GM18508 (cell line): ENCODE data around the gene IRGM.
"Not testable (repeated sequence)": the region's sequence is repeated elsewhere in the genome, so short reads cannot be mapped to it uniquely, and the experiment has no call there.

Experiments used
- ATAC-seq: cut with Tn5 transposase; IDR thresholded peaks from one replicate; pipeline ENCODE4 v1.9.1; 2021; ENCODE audit warnings: moderate number of reproducible peaks; ENCODE audit not compliant: insufficient read depth, unreplicated experiment

The IRGM gene

GRCh38 chr5:150846308-150846653 lies at the start of gene IRGM:
Gene IRGM, plus strand, starts transcription at chr5:150846521. Its CDS starts 1,603 bp downstream, at chr5:150848124.
- not testable (repeated sequence) for ATAC-seq

- ATAC-seq: no peak
These were observed 48.9 kb upstream of the IRGM start for GRCh38 chr5:150797384-150797783.

GRCh38 chr5:150801117-150801927 lies 45.0 kb upstream of the IRGM start:
- ATAC-seq: peak; percentile 54

- ATAC-seq: no peak
These were observed 41.9 kb upstream of the IRGM start for GRCh38 chr5:150804388-150804787.

- ATAC-seq: no peak
These were observed 37.0 kb upstream of the IRGM start for GRCh38 chr5:150809363-150809762.

- no peak for ATAC-seq
These were observed 31.3 kb upstream of the IRGM start for GRCh38 chr5:150815010-150815409.

- ATAC-seq: no peak
These were observed 29.4 kb upstream of the IRGM start for GRCh38 chr5:150816946-150817345.

GRCh38 chr5:150829744-150830143 lies 16.6 kb upstream of the IRGM start:
- ATAC-seq: no peak

- not testable (repeated sequence) for ATAC-seq
These were observed 14.5 kb upstream of the IRGM start for GRCh38 chr5:150831821-150832220.

- no peak for ATAC-seq
These were observed 10.3 kb upstream of the IRGM start for GRCh38 chr5:150836064-150836463.

- ATAC-seq: no peak
These were observed 9.6 kb upstream of the IRGM start for GRCh38 chr5:150836703-150837102.

GRCh38 chr5:150845185-150845859 lies 999 bp upstream of the IRGM start:
- not testable (repeated sequence) for ATAC-seq

- ATAC-seq: peak; percentile 95
These were observed 473 bp downstream of the IRGM start for GRCh38 chr5:150846654-150847333.

- no peak for ATAC-seq
These were observed 994 bp downstream of the IRGM start for GRCh38 chr5:150847334-150847695.

- no peak for ATAC-seq
These were observed 1.9 kb downstream of the IRGM start for GRCh38 chr5:150848271-150848670.

GRCh38 chr5:150851039-150851438 lies 4.7 kb downstream of the IRGM start:
- ATAC-seq: no peak

GRCh38 chr5:150853561-150853960 lies 7.2 kb downstream of the IRGM start:
- ATAC-seq: peak; percentile 74

- not testable (repeated sequence) for ATAC-seq
These were observed 10.4 kb downstream of the IRGM start for GRCh38 chr5:150856700-150857099.

GRCh38 chr5:150860246-150860821 lies 14.0 kb downstream of the IRGM start:
- no peak for ATAC-seq

- ATAC-seq: no peak
These were observed 15.7 kb downstream of the IRGM start for GRCh38 chr5:150862070-150862469.

GRCh38 chr5:150879358-150879757 lies 33.0 kb downstream of the IRGM start:
- ATAC-seq: no peak
